Neuronal stem cell (in vitro differentiated cells): ENCODE data around the gene MAP1S.

ENCODE experiments used
- DNase-seq: peaks from one replicate; pipeline ENCODE4 v3.0.0-alpha.2; 2013; ENCODE audit warnings: low spot score
- H2AFZ ChIP-seq: one replicate; pipeline ENCODE4 v1.6.1; 2013; ENCODE audit warnings: mild to moderate bottlenecking, low read length, inconsistent platforms
- H2AK5ac ChIP-seq: 2 replicates; pipeline ENCODE4 v1.6.1; 2013; ENCODE audit warnings: low read depth, mild to moderate bottlenecking, inconsistent platforms, low read length, moderate library complexity, mixed read lengths
- H2BK120ac ChIP-seq: 2 replicates; pipeline ENCODE4 v1.6.1; 2013; ENCODE audit warnings: low read depth, mild to moderate bottlenecking, inconsistent platforms, low read length, moderate library complexity, mixed read lengths
- H2BK12ac ChIP-seq: one replicate; pipeline ENCODE4 v1.6.1; 2013; ENCODE audit warnings: low read length, inconsistent platforms
- H2BK15ac ChIP-seq: 2 replicates; pipeline ENCODE4 v1.6.1; 2013; ENCODE audit warnings: mild to moderate bottlenecking, low read length, inconsistent platforms, mixed read lengths
- H2BK5ac ChIP-seq: one replicate; pipeline ENCODE4 v1.6.1; 2013; ENCODE audit warnings: inconsistent platforms, mild to moderate bottlenecking, low read length, moderate library complexity
- H3K14ac ChIP-seq: one replicate; pipeline ENCODE4 v1.6.1; 2013; ENCODE audit warnings: low read length, inconsistent platforms
- H3K18ac ChIP-seq: 2 replicates; pipeline ENCODE4 v1.6.1; 2013; ENCODE audit warnings: low read length, inconsistent platforms
- H3K23ac ChIP-seq: 2 replicates; pipeline ENCODE4 v1.6.1; 2013; ENCODE audit warnings: low read depth, mild to moderate bottlenecking, mixed read lengths, low read length, inconsistent platforms; ENCODE audit not compliant: poor library complexity
- H3K27ac ChIP-seq: replicated peaks from 3 replicates; pipeline ENCODE4 v1.5.1; 2013; ENCODE audit warnings: low read length, inconsistent platforms
- H3K27me3 ChIP-seq, 3 experiments: 2 replicates each; pipeline ENCODE4 v1.6.1; 2013; ENCODE audit warnings: low read length in 3 of 3, mild to moderate bottlenecking in 2 of 3, inconsistent platforms in 1 of 3, low read depth in 1 of 3, mixed read lengths in 1 of 3, moderate library complexity in 1 of 3; ENCODE audit not compliant: control insufficient read depth in 3 of 3, insufficient read depth in 3 of 3
- H3K36me3 ChIP-seq, 2 donors: replicated peaks in 1 of 2; 2 replicates each; pipeline ENCODE4 v1.6.1; 2013; ENCODE audit warnings: low read length in 2 of 2; ENCODE audit not compliant: control insufficient read depth in 2 of 2, insufficient read depth in 2 of 2
- H3K4ac ChIP-seq: 2 replicates; pipeline ENCODE4 v1.6.1; 2013; ENCODE audit warnings: inconsistent platforms, mild to moderate bottlenecking, low read length, moderate library complexity
- H3K4me1 ChIP-seq, 2 donors: 1 replicate in 1 of 2; 2 replicates in 1 of 2; pipeline ENCODE4 v1.6.1; 2013; ENCODE audit warnings: low read length in 2 of 2, low read depth in 1 of 2; ENCODE audit not compliant: control insufficient read depth in 2 of 2, insufficient read depth in 1 of 2
- H3K4me2 ChIP-seq: one replicate; pipeline ENCODE4 v1.6.1; 2013; ENCODE audit warnings: mild to moderate bottlenecking, low read length, inconsistent platforms; ENCODE audit not compliant: insufficient read depth, poor library complexity, severe bottlenecking
- H3K4me3 ChIP-seq, 2 donors: 2 replicates each; pipeline ENCODE4 v1.5.1; 2013; ENCODE audit warnings: low read length in 2 of 2, mild to moderate bottlenecking in 2 of 2, inconsistent platforms in 1 of 2, moderate library complexity in 1 of 2
- H3K79me1 ChIP-seq: one replicate; pipeline ENCODE4 v1.6.1; 2013; ENCODE audit warnings: low read depth, mild to moderate bottlenecking, inconsistent platforms, low read length, moderate library complexity
- H3K9ac ChIP-seq: one replicate; pipeline ENCODE4 v1.6.1; 2013; ENCODE audit warnings: mild to moderate bottlenecking, low read depth, low read length, inconsistent platforms; ENCODE audit not compliant: poor library complexity
- H3K9me3 ChIP-seq, 2 donors: replicated peaks in 1 of 2; 2 replicates each; pipeline versions ENCODE3 to v1.6.1; 2013; ENCODE audit warnings: low read length in 2 of 2, mild to moderate bottlenecking in 2 of 2, inconsistent platforms in 1 of 2, low read depth in 1 of 2, mixed read lengths in 1 of 2, moderate library complexity in 1 of 2; ENCODE audit not compliant: control insufficient read depth in 2 of 2, insufficient read depth in 1 of 2
- H4K8ac ChIP-seq: one replicate; pipeline ENCODE4 v1.6.1; 2013; ENCODE audit warnings: low read depth, mild to moderate bottlenecking, inconsistent platforms, low read length, moderate library complexity
- H4K91ac ChIP-seq: one replicate; pipeline ENCODE4 v1.6.1; 2013; ENCODE audit warnings: low read length, low read depth, mild to moderate bottlenecking, inconsistent platforms; ENCODE audit not compliant: poor library complexity
- WGBS, 2 donors: extraction: QIAGEN DNeasy Blood & Tissue Kit; methylation state at CpG; one replicate each; pipeline ENCODE4 v1.1.7; 2013; ENCODE audit warnings: missing lambda C conversion rate in 2 of 2, mixed read lengths in 1 of 2; ENCODE audit not compliant: insufficient read length in 2 of 2, insufficient replicate concordance in 1 of 2; ENCODE audit errors: extremely low coverage in 2 of 2; 5-methylcytosine and 5-hydroxymethylcytosine counted together

Gene MAP1S

DNA sequence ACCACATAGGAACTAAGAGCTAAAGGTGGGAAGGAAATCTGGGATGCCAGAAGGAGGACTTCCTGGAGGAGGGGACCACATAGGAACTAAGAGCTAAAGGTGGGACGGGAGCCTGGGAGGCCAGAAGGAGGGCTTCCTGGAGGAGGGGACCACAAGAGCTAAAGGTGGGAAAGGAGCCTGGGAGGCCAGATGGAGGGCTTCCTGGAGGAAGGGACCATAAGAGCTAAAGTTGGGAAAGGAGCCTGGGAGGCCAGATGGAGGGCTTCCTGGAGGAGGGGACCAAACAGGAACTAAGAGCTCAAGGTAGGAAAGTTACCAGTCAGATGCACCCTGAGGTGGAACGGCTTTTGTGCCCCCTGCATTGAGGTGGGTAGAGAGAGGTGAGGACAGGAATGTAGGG lies 22.2 kb downstream of the MAP1S start:
- no peak overlapping the region for H4K8ac ChIP-seq
- no peak overlapping the region for H3K18ac ChIP-seq
- no peak overlapping the region for H4K91ac ChIP-seq
- H3K9ac ChIP-seq = no peak overlapping the region
- no peaks in the 10 kb centered on the region for H3K79me1 ChIP-seq
- H3K27ac ChIP-seq = no peak overlapping the region
- H3K4me2 ChIP-seq = no peak overlapping the region
- DNase-seq = no peak
- H3K9me3 ChIP-seq = peaks cover 14 to 18% of the 10 kb centered on the region in 2 donors
- peaks cover 2 to 16% of the 10 kb centered on the region in 2 donors for H3K36me3 ChIP-seq
- no peak overlapping the region for H2AK5ac ChIP-seq
- H3K23ac ChIP-seq = no peak overlapping the region
- no peak overlapping the region for H3K4ac ChIP-seq
- no peak overlapping the region for H2AFZ ChIP-seq
- H3K4me3 ChIP-seq = no peak overlapping the region
- no peak overlapping the region for H2BK15ac ChIP-seq
- H3K4me1 ChIP-seq = peaks cover 3 to 4% of the 10 kb centered on the region in 2 donors
- no peak overlapping the region for H2BK12ac ChIP-seq
- no peak overlapping the region for H2BK120ac ChIP-seq
- no peak overlapping the region for H3K14ac ChIP-seq
- no peaks in the 10 kb centered on the region for H3K27me3 ChIP-seq
- H2BK5ac ChIP-seq = no peak overlapping the region
- no CpG with 5 or more reads among the region's 2 CpGs for WGBS, 2 donors

DNA sequence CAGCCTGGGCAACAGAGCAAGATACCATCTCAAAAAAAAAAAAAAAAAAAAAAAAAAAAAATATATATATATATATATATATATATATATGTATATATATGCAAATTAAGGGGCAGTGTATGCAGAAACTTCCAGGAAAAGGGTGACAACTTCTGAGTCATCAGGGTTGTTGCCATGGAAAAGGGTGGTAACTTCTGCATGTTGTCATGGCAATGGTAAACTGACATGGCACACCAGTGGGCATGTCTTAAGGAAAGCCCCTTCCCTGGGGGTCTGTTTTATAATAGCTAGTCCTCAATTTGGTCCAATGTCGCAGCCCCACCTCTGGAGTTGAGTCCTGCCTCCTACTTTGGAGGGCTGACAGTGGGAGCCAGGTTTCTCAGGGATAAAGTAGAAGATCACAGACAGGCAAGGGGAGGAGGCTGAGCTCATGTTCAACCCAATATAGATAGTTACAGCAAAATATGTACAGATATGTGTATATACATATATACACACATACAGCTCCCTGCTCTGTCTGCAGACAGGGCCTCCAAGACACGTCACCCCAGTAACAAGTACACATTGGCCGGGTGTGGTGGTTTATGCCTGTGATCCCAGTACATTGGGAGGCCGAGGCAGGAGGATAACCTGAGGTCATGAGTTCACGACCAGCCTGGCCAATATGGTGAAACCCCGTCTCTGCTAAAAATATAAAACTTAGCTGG lies 24.7 kb downstream of the MAP1S start:
- Histone ChIP-seq H2AK5ac (no peak overlapping the region), H3K27ac (no peak overlapping the region), H3K14ac (no peak overlapping the region), H3K9me3 (peaks cover 14 to 18% of the 10 kb centered on the region in 2 donors), H4K91ac (no peak overlapping the region), H2BK5ac (no peak overlapping the region), H2BK12ac (no peak overlapping the region), H3K27me3 (no peaks in the 10 kb centered on the region), H3K79me1 (no peaks in the 10 kb centered on the region), H3K4ac (no peak overlapping the region), H4K8ac (no peak overlapping the region), H3K36me3 (no peaks in the 10 kb centered on the region), H3K23ac (no peak overlapping the region), H3K4me1 (peaks cover 4% of the 10 kb centered on the region in 2 donors), H2AFZ (no peak overlapping the region), H3K4me3 (no peak overlapping the region), H2BK120ac (no peak overlapping the region), H2BK15ac (no peak overlapping the region), H3K4me2 (no peak overlapping the region), H3K18ac (no peak overlapping the region), H3K9ac (no peak overlapping the region)
- no peak for DNase-seq
- no CpG with 5 or more reads among the region's 6 CpGs for WGBS, 2 donors

DNA sequence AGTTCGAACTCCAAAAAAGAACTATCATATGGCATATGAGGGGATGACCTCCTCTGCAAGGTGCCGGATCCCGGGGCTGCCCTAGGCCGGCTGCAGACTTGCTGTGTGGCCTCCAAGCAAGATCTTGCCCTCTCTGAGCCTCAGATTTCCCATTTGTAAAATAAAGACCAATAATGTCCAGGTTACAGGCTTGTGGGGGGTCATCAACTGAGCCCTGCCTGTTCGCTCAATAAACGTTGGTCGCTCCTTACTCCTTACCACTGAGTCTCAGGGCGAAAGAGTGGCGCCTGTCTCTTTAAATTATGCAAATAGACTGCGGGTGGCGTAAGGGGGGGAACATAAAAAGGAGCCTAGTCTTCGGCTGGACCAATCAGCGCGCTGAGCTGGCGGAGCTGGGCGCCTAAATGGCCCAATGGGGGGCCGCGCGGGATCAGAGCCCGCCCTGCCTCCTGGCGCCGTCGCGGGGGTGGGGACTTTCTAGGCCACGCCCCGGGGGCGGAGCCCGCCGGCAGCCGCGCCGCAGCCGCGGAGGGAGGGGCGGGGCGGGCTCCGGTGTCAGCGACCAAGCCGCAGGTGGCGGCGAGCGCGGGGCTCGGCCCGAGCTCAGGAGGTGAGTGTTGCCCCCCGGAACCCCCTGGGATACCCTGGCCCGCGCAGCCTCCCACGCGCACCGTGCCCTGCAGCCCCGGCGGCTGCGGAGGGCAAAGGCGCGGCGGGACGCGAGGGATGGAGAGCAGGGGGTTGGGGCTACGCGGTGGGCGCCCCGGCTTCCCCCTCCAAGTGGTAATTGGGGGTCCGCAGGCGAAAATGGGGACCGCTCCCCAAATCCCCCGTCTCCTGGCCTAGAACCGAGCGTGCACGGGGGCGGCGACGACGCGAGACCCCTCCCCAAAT lies 28.2 kb downstream of the MAP1S start:
- no peaks in the 10 kb centered on the region for H3K79me1 ChIP-seq
- peak overlapping the region; percentile 91 for H3K9ac ChIP-seq
- H3K36me3 ChIP-seq = no peaks in the 10 kb centered on the region
- peak overlapping the region; percentile 81 for H3K23ac ChIP-seq
- WGBS, 2 donors = no CpG with 5 or more reads among the region's 75 CpGs
- H3K27me3 ChIP-seq = no peaks in the 10 kb centered on the region
- peaks cover 2 to 9% of the 10 kb centered on the region in 2 donors for H3K4me1 ChIP-seq
- H3K14ac ChIP-seq = no peak overlapping the region
- peak overlapping the region; percentile 96 for H3K18ac ChIP-seq
- peak overlapping the region; percentile 80 to 93 for H3K4me3 ChIP-seq
- peak; percentile 94 for DNase-seq
- H2BK12ac ChIP-seq = no peak overlapping the region
- H3K27ac ChIP-seq = no peak overlapping the region
- no peak overlapping the region for H2BK5ac ChIP-seq
- peak overlapping the region; percentile 6 for H2AK5ac ChIP-seq
- H2AFZ ChIP-seq = peak overlapping the region; percentile 97
- H2BK120ac ChIP-seq = no peak overlapping the region
- H3K4me2 ChIP-seq = peak overlapping the region; percentile 82
- no peaks in the 10 kb centered on the region for H3K9me3 ChIP-seq
- no peak overlapping the region for H4K91ac ChIP-seq
- H4K8ac ChIP-seq = no peak overlapping the region
- no peak overlapping the region for H2BK15ac ChIP-seq
- no peak overlapping the region for H3K4ac ChIP-seq
